Dedifferentiated amniotic fluid mesenchymal stem cell (primary cell): Measurements from ENCODE around the gene ZNF805.
"Not testable (repeated sequence)": the region's sequence is repeated elsewhere in the genome, so short reads cannot be mapped to it uniquely, and the experiment has no call there.

Experiments used
- DNase-seq: peaks from one replicate; pipeline ENCODE4 v3.0.0-alpha.2; 2016; ENCODE audit errors: extremely low spot score

Gene ZNF805

GRCh38 chr19:57269515-57270250, 29.3 kb downstream of the ZNF805 start:
- peak; percentile 64 for DNase-seq

- no peak for DNase-seq
Observed at GRCh38 chr19:57271280-57271679, 30.8 kb downstream of the ZNF805 start.

GRCh38 chr19:57273014-57273413, 32.6 kb downstream of the ZNF805 start:
- no peak for DNase-seq

GRCh38 chr19:57276430-57276829, 36.0 kb downstream of the ZNF805 start:
- DNase-seq, result no peak

- DNase-seq, result not testable (repeated sequence)
Observed at GRCh38 chr19:57278481-57278880, 38.0 kb downstream of the ZNF805 start.

- peak; percentile 96 for DNase-seq
Observed at GRCh38 chr19:57279418-57280164, 39.2 kb downstream of the ZNF805 start.

- peak; percentile 97 for DNase-seq
Observed at GRCh38 chr19:57280165-57280961, 39.9 kb downstream of the ZNF805 start, which contains the start of gene ZNF460. Gene ZNF460 (plus strand): TSS chr19:57280485. CDS start chr19:57280807, 322 bp downstream.

GRCh38 chr19:57280962-57281400, 40.5 kb downstream of the ZNF805 start:
- DNase-seq, result no peak

- DNase-seq, result no peak
Observed at GRCh38 chr19:57282011-57282643, 41.7 kb downstream of the ZNF805 start.

- no peak for DNase-seq
Observed at GRCh38 chr19:57288373-57288772, 47.9 kb downstream of the ZNF805 start.

- no peak for DNase-seq
Observed at GRCh38 chr19:57290970-57291369, 50.5 kb downstream of the ZNF805 start.

GRCh38 chr19:57292547-57292946, 52.1 kb downstream of the ZNF805 start:
- no peak for DNase-seq

- no peak for DNase-seq
Observed at GRCh38 chr19:57293719-57294118, 53.3 kb downstream of the ZNF805 start.

GRCh38 chr19:57302020-57302465, 61.6 kb downstream of the ZNF805 start:
- DNase-seq, result peak; percentile 91

- DNase-seq, result no peak
Observed at GRCh38 chr19:57302727-57303401, 62.4 kb downstream of the ZNF805 start.
